CD4-positive, alpha-beta T cell treated with Interferon alpha-2 for 1 hour (primary cell): ENCODE measurements around the gene TNNI3K.
A peak's percentile ranks its signal among the peaks of the same experiment; 100 is the strongest.

Experiments used
- DNase-seq, 2 donors: peaks; one replicate each; pipeline ENCODE4 v3.0.0-alpha.2; 2020 to 2022

TNNI3K gene

DNA sequence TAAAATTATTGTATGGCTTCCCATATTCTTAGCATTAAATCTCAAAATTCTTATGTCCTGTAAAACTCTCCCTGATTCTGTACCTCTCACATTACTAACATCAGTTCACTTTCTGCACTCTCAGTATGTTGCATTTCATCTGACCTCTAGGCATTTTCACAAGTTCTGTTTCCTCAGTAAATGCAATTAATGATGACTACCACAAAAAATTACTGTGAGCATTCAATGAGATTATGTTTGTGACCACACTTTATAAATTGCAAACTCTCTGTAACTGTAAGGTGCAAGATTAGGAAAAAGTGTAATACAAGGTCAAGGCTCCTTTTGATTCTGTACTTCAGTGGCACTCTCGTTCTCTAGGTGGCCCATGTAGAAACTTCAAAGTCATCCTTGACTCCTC, 216.8 kb downstream of the TNNI3K start:
- no peak for DNase-seq

DNA sequence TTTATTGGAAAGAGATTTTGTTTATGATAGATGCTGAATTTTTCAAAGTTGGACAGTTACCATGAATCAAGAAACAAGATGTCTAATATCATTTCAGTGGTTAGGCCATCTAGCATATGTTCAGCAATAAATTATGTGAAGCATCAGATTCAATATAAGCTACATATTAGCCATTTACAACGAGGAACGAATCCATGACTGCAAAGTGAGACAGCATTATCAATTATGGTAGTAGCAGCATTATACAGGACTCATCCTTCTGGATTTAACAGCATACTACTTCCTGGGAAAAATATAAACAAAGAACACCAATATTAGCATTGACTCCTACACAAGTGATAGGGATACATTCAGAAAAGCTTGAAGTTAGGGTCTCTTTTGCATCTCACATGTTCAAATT, 218.1 kb downstream of the TNNI3K start:
- DNase-seq, result no peak

DNA sequence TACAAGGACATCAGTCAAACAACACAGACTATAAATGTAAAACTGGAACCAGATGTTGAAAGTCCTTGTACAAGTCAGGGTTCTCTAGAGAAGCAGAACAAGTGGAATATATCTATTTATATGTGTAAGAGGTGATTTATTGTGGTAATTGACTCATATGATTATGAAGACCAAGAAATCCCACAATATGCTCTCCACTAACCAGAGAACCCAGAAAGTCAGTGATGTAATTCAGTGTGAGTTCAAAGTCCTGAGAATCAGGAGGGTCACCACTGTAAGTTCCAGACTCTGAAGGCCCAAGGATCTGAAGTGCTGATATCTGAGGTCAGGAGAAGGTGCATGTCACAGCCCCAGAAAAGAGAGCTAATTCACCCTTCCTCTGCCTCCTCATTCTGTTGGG, 220.2 kb downstream of the TNNI3K start:
- DNase-seq, result no peak

DNA sequence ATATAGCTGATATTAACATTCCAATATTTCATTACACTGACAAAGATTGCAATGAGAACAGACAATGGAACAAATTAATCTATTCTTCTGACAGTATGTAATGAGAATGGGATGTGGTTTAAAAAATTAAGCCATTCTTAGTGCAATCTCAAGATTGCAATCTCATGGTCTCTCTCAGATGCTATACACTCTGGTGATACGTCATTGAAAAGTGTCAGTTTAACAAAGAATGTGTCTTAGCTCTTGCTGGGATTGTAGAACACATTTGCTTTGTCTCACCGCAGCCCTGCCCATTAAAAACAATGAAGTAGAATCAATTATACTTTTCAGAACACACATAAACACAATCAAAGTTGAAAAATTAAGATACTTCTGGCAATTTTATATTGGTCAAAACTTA, 222.1 kb downstream of the TNNI3K start:
- no peak for DNase-seq

DNA sequence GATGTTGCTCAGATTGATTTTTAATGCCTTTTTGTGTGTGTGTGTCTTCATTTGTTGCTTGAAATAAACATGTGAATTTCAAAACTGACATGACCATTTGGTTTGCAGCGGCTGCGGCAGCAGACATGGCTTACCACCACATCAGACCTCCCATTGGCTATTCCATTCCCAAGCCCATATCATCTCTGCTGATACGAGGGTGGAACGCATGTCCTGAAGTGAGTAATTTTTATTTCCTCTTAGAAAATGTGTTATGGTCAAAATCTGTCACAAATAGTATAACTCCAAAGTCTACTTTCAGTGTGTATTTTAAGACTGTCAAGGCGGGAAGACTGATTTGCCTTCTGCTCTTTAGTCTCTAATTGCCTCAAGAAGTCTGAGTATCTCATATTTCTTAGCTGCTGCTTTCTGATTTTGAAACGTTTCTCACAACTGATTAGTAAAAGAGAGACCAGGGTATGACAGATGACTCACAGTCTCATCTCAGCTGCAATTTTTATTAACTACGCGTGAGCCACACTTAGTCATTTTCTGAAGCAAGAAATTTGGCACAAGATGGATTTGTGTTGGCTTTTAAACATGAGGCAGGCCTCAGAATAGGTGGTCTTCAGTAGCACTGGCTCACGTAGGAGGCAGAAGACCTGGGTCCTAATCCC, 228.3 kb downstream of the TNNI3K start:
- DNase-seq, result no peak

DNA sequence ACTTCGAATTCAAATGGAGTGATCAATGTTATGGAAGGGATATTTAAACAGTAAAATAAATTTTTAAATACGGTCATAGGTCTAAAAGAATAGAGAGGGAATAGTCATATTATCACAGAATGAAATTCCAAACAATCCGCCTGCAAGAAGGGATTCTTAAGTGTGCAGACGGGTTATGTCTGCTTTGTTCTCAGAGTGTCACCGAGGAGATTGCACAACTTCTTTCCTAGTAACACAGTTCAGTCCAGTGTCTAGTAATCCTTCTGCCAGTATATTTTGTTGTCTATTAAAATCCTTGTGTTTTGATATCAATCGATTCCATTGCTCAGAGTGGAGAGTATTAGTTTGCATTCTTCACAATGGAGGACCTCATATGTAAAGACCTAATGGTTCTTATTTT, 228.8 kb downstream of the TNNI3K start:
- DNase-seq, result no peak

DNA sequence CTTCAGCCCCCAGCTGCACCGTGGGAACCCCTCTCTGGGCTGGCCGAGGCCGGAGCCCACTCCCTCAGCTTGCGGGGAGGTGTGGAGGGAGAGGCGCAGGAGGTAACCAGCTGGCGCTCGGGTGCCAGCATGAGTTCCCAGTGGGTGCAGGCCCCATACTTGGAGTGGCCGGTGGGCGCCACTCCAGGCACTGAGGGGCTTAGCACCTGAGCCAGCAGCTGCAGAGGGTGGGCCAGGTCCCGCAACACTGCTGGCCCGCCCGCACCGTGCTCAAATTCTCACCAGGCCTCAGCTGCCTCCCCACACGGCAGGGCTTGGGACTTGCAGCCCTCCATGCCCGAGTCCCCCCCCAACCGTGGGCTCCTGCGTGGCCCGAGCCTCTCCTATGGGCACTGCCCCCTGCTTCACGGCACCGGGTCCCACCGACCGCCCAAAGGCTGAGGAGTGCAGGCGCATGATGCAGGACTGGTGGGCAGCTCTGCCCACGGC, 230.1 kb downstream of the TNNI3K start:
- no peak for DNase-seq

DNA sequence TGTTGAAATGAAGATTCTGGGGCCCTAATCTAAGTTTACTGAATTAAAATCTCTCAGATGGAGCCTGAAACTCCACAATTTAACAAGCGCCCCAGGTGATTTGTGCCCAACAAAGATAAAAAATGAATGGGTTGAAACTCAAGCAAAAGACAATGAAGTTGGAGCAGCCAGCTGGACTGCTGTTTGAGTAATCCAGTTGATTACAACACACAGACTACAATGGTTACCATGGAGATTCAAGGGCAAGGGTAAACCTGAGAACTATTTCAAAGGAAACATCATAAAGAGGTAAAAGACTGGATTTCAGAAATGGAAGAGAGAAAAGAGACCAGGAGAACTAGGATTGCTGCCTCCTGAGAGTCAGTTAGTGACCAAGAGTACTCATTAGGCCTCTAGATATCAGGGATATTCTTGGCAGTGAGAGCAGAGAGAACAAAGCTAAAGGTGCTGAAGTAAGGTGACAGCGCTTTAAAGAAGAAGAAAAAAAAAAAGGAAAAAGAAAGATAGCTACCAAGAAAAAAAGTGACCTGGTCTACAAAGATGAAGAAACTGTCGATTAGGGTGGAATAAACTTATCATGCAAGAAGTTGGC, 232.7 kb downstream of the TNNI3K start:
- DNase-seq, result no peak

DNA sequence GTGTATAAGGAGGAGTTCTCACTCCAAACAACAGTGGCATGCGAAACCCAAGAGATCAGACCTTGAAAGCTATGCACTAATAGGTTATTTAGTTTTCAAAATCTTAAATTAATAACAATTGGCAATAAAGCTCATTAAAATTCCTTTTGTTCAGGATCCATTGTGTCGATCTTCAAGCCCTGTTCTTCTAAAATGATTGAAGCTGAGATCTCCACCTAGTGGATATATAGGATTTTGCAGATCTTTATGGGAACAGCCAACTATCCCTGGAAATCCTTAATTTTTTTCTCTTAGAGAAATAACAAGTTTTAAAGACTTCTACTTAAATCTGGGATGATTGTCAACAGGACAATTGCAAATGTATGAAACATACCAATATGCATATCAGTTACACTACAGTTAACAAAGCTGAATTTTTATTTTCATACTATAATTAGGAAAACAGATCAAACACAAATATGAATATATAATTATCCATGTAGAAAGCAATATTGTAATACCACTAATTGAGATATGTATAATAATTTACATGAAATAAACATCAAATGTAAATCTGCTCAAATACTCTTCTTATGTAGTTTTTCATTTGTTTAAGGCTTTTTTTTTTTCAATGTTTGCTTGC, 233.9 kb downstream of the TNNI3K start:
- DNase-seq, result no peak

DNA sequence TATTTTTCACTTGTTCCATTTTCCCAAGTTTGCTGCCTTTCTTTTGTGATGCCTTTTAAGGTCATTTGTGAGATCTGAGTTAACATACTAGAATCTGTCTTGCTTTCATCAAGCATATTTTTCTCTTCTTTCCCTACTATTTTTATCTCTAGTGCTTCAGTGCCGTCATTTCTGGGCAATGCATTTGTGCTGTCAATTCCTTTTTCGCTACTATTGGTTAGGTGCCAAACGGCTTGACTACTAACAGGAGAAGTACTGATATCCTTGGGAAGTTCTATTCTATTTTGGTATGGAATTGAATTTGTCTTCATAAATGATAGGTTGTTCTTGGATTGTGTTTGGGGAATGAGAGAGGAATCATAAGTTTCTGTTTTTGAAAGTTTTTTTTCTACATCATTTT, 235.1 kb downstream of the TNNI3K start:
- no peak for DNase-seq

DNA sequence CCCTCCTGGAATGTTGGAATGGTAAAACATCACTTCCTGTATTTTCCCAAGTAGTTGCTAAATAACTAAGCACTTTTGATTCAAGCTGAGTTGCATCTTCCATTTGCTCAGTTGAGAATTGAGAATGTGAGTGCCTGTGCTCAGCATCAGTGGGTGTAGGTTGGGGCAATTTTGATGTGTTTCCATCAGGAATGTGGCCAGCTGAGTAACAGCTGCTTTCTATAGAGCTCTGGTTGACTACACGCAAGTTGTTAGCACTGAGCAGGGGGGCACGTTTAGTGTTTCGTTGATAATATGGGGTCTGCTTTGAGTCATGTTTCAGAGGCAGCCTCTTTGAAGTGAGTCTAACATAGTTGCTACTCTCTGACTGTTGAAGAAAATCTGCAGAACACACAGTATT, 235.7 kb downstream of the TNNI3K start:
- no peak for DNase-seq

DNA sequence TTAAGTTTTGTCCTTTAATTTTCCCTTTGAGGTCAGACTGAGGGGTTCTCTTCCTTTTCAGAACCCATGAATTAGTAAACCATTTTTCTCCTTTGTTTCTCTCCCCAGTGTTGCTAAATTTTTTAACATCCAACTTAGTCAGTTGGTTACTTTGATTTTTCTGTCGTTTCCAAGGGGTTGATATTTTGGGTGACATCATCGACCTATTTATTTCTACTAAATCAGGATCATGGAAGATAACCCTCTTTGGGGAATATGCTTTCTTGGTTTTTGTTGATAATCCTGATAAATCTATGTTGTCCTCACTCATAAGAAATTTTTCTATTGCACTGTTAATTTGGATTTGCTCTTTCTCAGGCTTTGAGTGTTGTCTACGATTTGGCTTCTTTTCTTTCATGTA, 236.3 kb downstream of the TNNI3K start:
- no peak for DNase-seq

DNA sequence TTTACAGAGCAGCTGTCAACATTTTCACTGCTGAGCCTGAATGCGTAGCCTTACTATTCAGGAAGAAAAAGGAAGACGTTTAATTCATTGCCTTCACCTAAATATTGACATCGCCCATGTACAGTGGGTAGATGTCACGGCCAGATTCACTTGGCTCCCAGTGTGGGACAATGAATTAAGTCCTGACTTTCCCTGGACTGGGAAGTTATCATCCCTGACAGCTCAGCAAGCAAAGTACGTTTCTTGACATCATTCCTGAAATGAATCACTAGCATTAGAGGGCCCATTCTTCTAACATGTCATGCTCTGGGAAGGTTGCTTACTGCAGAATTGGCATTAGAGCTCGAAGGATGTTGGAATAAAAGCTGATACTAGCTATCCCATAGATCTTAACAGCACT, 239.4 kb downstream of the TNNI3K start:
- no peak for DNase-seq

DNA sequence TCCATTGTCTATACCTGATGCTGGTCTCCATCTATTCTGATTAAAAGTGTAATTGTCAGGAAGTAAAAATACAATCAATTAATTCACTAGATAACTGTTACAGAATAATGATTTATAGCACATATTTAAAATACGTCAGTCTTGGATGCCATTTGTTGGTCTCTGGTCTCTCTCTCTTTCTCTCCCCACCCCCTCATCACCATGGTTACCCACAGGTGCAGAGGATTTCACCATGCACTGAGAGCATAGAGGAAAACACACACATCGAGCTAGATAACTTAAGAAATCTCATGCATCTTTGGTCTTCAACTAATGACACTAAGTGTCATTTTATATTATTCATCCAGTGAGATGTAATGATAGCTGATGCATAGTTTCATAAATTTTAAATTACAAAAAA, 243.8 kb downstream of the TNNI3K start:
- no peak for DNase-seq

DNA sequence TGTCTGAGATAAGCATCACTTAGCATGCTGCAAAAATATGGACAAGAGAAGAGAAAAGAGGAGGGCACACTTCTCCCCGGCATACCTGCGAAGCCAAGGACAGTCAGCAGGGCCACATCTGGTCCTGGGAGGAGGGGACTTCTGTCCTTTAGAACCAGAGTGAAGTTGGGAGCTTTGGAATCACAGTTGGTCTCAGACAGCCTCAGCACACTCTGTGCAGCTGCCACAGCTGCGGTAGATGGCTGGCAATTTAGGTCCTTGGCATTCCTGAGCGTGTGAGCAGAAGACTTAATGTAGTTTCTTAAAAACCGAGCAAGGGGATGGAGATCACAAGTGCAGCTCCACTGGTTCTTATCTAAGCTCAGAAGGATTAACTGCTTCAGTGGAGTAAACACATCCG, 244.9 kb downstream of the TNNI3K start:
- no peak for DNase-seq

DNA sequence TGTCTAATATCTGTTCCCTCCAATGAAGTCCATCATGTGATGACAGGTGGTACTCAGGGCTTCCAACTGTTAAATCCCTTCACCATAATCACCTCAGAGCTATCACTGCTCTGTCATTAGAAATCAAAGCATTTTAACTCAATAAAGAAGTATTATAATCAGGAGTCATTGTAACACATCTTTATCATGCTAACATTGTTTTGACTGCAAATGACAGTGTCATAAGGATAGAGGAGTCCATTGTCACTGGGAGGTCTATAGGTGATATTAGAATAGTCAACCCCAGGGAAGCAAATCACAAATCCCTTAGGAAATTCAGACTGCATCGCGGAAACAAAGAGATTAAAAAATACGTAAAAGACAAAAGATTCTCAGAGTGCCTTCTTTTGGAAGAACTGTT, 246.4 kb downstream of the TNNI3K start:
- no peak for DNase-seq

DNA sequence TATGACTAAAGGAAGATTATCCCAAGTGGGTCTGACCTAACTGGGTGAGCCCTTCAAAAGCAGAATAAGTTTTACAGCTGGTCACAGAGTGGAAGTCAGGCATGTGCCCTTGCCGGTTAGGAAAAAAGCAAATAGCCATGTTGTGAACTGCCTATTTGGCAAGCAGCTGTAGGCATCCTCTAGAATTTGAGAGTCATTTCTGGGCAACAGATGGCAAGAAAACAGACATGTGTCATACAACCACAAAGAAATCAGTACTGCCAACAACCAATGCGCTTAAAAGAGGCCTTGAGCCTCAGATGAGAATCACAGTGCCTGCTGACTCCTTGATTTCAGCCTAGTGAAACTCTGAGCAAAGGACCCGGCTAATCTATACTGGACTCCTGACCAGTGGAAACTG, 250.4 kb downstream of the TNNI3K start:
- DNase-seq, result no peak

DNA sequence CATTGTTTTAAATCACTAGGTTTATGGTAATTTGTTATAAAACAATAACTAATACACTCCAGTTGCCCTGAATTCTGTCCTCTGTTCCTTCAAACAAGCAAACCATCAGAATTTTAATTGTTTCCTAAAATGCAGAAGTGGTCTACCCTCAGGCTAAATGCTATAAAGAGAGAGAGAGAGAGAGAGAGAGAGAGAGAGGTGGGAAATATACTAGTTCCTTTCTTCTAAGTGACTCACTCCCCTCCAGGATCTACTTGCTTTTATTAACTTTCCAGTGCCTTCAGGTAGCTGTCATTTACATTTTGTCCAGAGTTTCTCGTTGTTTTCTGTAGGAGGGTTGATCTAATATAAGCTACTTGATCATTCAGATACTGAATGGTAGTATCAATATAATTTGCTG, 250.8 kb downstream of the TNNI3K start:
- no peak for DNase-seq

DNA sequence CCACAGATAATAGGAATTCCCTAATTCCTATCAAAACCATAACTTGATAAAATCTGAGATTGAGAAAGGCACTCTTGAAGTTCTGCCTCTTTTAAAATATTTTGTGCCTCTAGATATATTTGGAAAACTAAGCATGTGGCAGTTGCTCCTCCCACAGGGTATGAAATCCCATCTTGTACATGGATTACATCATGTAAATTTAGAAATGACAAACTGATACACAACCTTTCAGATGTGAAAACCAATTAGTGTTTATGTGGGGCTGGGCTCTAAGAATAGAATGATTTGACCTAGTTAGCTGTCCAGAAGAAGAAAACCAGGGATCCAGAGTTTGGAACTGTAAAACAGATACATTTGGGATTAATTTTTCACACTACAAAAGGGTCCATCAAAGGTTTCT, 261.5 kb downstream of the TNNI3K start:
- DNase-seq, result no peak

DNA sequence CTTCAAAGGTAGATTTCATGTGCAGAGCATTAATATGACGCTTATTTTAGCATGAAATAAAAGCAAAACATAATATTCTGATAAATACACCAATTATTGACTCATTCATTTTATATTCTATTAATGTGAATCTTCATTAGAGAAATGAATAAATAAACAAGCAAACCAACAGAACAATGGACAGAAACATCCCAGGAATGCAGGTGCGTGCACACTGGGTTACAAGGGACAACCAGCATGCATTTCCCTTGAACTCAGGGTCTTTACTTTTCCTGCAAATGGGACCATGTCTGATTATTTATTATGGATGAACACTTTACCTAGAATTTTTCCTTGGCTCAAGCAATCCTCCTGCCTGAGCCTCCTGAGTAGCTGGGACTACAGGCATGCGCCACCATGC, 263.7 kb downstream of the TNNI3K start:
- no peak for DNase-seq

DNA sequence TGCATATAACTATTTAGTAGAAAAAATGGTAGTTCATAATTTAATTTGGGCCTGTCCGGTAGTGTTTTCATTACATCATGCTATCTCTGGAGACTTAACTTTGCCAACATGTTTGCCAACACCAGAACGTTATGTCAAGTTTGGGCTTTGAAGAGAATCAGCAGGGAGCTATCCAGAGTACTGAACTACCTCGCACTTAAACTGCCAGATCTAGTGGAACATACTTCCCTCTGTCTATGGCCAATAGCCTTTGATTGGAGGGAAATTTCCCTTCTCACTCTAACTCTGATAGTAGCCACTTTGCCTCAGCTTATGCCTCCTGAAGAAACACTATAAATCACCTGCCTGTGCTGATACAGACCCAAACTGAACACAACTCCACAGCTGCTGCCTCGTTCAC, 267.2 kb downstream of the TNNI3K start:
- DNase-seq, result no peak

DNA sequence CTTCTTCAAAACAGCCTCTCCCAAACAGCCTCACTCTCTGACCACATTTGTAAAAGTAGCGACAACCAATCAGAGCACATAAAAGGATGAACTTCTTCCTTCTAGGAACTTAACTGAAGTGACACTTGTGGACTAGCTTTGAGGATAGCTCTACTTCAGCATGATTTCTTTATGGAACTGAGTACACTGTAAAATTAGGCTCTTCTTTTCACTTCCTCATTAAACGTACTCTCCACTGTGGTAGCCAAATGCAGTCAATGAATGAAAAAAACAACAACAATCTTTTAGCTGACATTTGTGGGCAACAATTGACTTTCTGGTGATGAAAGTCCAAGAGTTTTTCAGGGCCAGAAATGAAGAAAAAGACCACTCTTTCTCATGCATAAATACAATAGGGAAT, 267.7 kb downstream of the TNNI3K start:
- DNase-seq, result no peak

DNA sequence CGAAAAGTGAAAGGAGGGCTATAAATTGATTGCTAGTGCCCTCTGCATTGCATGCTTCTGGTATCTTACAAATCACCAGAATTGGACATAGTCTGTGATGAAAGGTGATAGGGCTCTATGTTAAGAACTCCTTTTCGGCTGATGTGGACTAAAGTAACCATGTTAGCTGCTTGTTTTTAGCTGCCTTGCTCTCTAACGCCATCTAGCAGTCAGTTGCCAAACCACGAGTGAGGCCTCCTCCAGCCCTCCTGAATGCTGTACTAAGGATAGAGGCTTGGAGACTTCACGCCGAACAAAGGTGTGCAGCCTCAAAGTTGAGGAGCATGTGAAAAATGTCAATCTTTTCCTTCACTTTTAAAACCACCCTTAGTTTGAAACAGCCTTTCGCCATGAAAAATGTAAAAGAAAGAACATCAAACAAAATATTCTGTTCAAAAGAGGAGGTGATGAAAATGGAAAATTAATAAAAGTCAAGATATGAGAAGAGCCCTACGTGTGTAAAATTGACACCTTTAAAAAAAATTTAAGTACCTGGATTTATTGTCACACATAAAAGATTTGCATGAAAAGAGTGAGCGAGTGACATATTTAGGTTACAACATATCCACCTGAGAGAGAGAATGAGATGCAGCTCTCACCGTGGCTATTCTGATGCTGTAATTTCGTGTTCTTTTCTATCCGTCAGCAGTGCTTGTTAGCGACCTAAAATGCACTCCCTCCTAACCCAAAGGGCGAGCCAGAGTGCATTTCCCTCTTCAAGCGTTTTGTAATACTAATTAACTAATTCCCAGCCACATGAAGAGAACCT, 269.1 kb downstream of the TNNI3K start:
- DNase-seq, result peak in 1 of 2 donors; percentile 31
